Loucy (cell line): ENCODE data around the gene RMRP.

ENCODE experiments used
- H2AFZ ChIP-seq: fragments of 200-600 bp; sonication (generic); 2 replicates; pipeline ENCODE4 v1.6.0; 2016; ENCODE audit warnings: antibody characterized with exemption, mild to moderate bottlenecking, low read length, moderate library complexity
- H3F3A ChIP-seq: fragments of 200-600 bp; 2 replicates; pipeline ENCODE4 v1.6.0; 2016; ENCODE audit warnings: antibody characterized with exemption, low read depth, mild to moderate bottlenecking
- H3K27me3 ChIP-seq: fragments of 200-600 bp; sonication (generic); 2 replicates; pipeline ENCODE4 v1.6.1; 2014; ENCODE audit warnings: low read length, mild to moderate bottlenecking; ENCODE audit not compliant: insufficient read depth, poor library complexity, severe bottlenecking
- H3K36me3 ChIP-seq: fragments of 200-600 bp; sonication (generic); 2 replicates; pipeline ENCODE4 v1.6.1; 2016; ENCODE audit warnings: low read length; ENCODE audit not compliant: insufficient read depth
- H3K4me1 ChIP-seq: fragments of 200-600 bp; sonication (generic); 2 replicates; pipeline ENCODE4 v1.5.1; 2014; ENCODE audit warnings: low read length, mild to moderate bottlenecking; ENCODE audit not compliant: insufficient read depth, poor library complexity, severe bottlenecking
- H3K4me2 ChIP-seq: fragments of 200-600 bp; sonication (generic); 2 replicates; pipeline ENCODE4 v1.6.0; 2014; ENCODE audit warnings: antibody characterized with exemption, low read length, low read depth, mild to moderate bottlenecking; ENCODE audit not compliant: poor library complexity, severe bottlenecking
- H3K4me3 ChIP-seq: fragments of 200-600 bp; sonication (generic); 2 replicates; pipeline ENCODE4 v1.5.1; 2014; ENCODE audit warnings: low read length, mild to moderate bottlenecking, mixed read lengths; ENCODE audit not compliant: poor library complexity, severe bottlenecking
- H3K79me2 ChIP-seq: fragments of 200-600 bp; sonication (generic); 2 replicates; pipeline ENCODE4 v1.6.1; 2014; ENCODE audit warnings: low read length; ENCODE audit not compliant: insufficient read depth
- H3K9ac ChIP-seq: fragments of 200-600 bp; sonication (generic); 2 replicates; pipeline ENCODE4 v1.6.0; 2014; ENCODE audit warnings: mild to moderate bottlenecking, low read depth, low read length, moderate library complexity; ENCODE audit not compliant: poor library complexity, severe bottlenecking
- H3K9me2 ChIP-seq: fragments of 200-600 bp; sonication (generic); replicated peaks from 2 replicates; pipeline ENCODE4 v1.6.1; 2016; ENCODE audit warnings: low read depth, low read length, mixed read lengths
- H3K9me3 ChIP-seq: fragments of 200-600 bp; sonication (generic); 2 replicates; pipeline ENCODE4 v1.6.1; 2014; ENCODE audit warnings: mild to moderate bottlenecking, antibody characterized with exemption, low read length, low read depth; ENCODE audit not compliant: insufficient read depth
- H4K20me1 ChIP-seq: fragments of 200-600 bp; sonication (generic); 2 replicates; pipeline ENCODE4 v1.6.0; 2014; ENCODE audit warnings: antibody characterized with exemption, low read length, mild to moderate bottlenecking; ENCODE audit not compliant: insufficient read depth, poor library complexity, severe bottlenecking
- CTCF ChIP-seq: fragments of 200-600 bp; sonication (generic); conservative IDR thresholded peaks from 2 replicates; pipeline ENCODE4 v1.5.1; 2014; ENCODE audit warnings: mild to moderate bottlenecking, antibody characterized with exemption, low read length
- EZH2phosphoT487 ChIP-seq: fragments of 200-600 bp; IDR thresholded peaks from 2 replicates; pipeline ENCODE4 v1.6.1; 2018; ENCODE audit warnings: antibody characterized with exemption, mild to moderate bottlenecking, moderate library complexity, borderline replicate concordance

Gene RMRP

GRCh38 chr9:35687972-35688557 lies 30.2 kb upstream of the RMRP start:
- no peak overlapping the region for H3K4me3 ChIP-seq
- H3K9me3 ChIP-seq, result no peaks in the 10 kb centered on the region
- H2AFZ ChIP-seq, result no peak overlapping the region
- no peaks in the 10 kb centered on the region for H3K79me2 ChIP-seq
- no peaks in the 10 kb centered on the region for H3K27me3 ChIP-seq
- no peaks in the 10 kb centered on the region for H3F3A ChIP-seq
- no peaks in the 10 kb centered on the region for H3K9me2 ChIP-seq
- H3K9ac ChIP-seq, result no peak overlapping the region
- no peaks in the 10 kb centered on the region for H4K20me1 ChIP-seq
- peaks cover 8% of the 10 kb centered on the region for H3K4me1 ChIP-seq
- TF ChIP-seq CTCF (no peak), EZH2phosphoT487 (no peak)
- H3K36me3 ChIP-seq, result no peaks in the 10 kb centered on the region
- no peak overlapping the region for H3K4me2 ChIP-seq

GRCh38 chr9:35687306-35687705 lies 29.5 kb upstream of the RMRP start:
- no peak overlapping the region for H3K4me2 ChIP-seq
- H3K4me1 ChIP-seq, result peaks cover 8% of the 10 kb centered on the region
- no peak overlapping the region for H2AFZ ChIP-seq
- no peaks in the 10 kb centered on the region for H3K36me3 ChIP-seq
- no peak overlapping the region for H3K9ac ChIP-seq
- H3K79me2 ChIP-seq, result no peaks in the 10 kb centered on the region
- H4K20me1 ChIP-seq, result no peaks in the 10 kb centered on the region
- H3K4me3 ChIP-seq, result no peak overlapping the region
- no peaks in the 10 kb centered on the region for H3K27me3 ChIP-seq
- no peaks in the 10 kb centered on the region for H3F3A ChIP-seq
- no peak for TF ChIP-seq EZH2phosphoT487
- TF ChIP-seq CTCF, result no peak
- H3K9me3 ChIP-seq, result no peaks in the 10 kb centered on the region
- no peaks in the 10 kb centered on the region for H3K9me2 ChIP-seq

- no peak for TF ChIP-seq EZH2phosphoT487
- no peak for TF ChIP-seq CTCF
- H3K27me3 ChIP-seq, result no peaks in the 10 kb centered on the region
- H3K79me2 ChIP-seq, result no peaks in the 10 kb centered on the region
- no peaks in the 10 kb centered on the region for H4K20me1 ChIP-seq
- H3K4me3 ChIP-seq, result no peak overlapping the region
- no peaks in the 10 kb centered on the region for H3K9me2 ChIP-seq
- no peak overlapping the region for H3K4me2 ChIP-seq
- H3K4me1 ChIP-seq, result peaks cover 8% of the 10 kb centered on the region
- no peaks in the 10 kb centered on the region for H3F3A ChIP-seq
- H3K36me3 ChIP-seq, result no peaks in the 10 kb centered on the region
- no peak overlapping the region for H2AFZ ChIP-seq
- H3K9ac ChIP-seq, result no peak overlapping the region
- no peaks in the 10 kb centered on the region for H3K9me3 ChIP-seq
Observed at GRCh38 chr9:35686222-35687203, 28.7 kb upstream of the RMRP start.
